SK-N-SH (cell line): ENCODE results near the gene METTL9. TPM values are rescaled to one million over a fixed set of nuclear protein-coding genes. Genes with fewer than 3 reads are reported as not detected.
"Not testable (repeated sequence)": the region's sequence is repeated elsewhere in the genome, so short reads cannot be mapped to it uniquely, and the experiment has no call there.

Source experiments
- CTCF ChIA-PET: fragments of 300-600, 350-600 bp; formaldehyde crosslinking; extraction: SDS; loops from one replicate; lab custom pipeline; 2021; lab: Yijun Ruan, JAX
- POLR2A ChIA-PET: fragments of 350-600 bp; sonication (Branson Sonifier 250); formaldehyde crosslinking; extraction: SDS; loops from one replicate; lab custom pipeline; 2020; ENCODE audit warnings: antibody characterized with exemption, inconsistent platforms; lab: Yijun Ruan, JAX
- DNase-seq: peaks from one replicate; pipeline ENCODE4 v3.0.0; 2012
- H2AFZ ChIP-seq: fragments of 200-600 bp; sonication (generic); 2 replicates; pipeline ENCODE4 v1.8.1; 2016; ENCODE audit warnings: antibody characterized with exemption, mild to moderate bottlenecking, low read depth
- H3F3A ChIP-seq: fragments of 200-600 bp; sonication (generic); replicated peaks from 2 replicates; pipeline ENCODE3; 2016; ENCODE audit warnings: antibody characterized with exemption, mild to moderate bottlenecking; ENCODE audit not compliant: insufficient read depth
- H3K27ac ChIP-seq, 2 experiments: fragments of 200-500 bp in 1 of 2; fragments of 200-600 bp in 1 of 2; sonication (Bioruptor generic) in 1 of 2; sonication (generic), shearing (Covaris generic) in 1 of 2; 2 replicates each; pipeline versions ENCODE4 v1.5.1 to v1.6.1; 2014 to 2016; ENCODE audit warnings: low read depth in 2 of 2, inconsistent platforms in 1 of 2, low read length in 1 of 2, mild to moderate bottlenecking in 1 of 2, mixed read lengths in 1 of 2
- H3K27me3 ChIP-seq: fragments of 200-600 bp; sonication (generic), shearing (Covaris generic); 2 replicates; pipeline ENCODE4 v1.6.1; 2016; ENCODE audit warnings: mixed run types; ENCODE audit not compliant: insufficient read depth
- H3K36me3 ChIP-seq, 2 experiments: fragments of 200-500 bp in 1 of 2; fragments of 200-600 bp in 1 of 2; sonication (Bioruptor generic) in 1 of 2; sonication (generic) in 1 of 2; replicated peaks in 1 of 2; 2 replicates each; pipeline versions ENCODE3 to v1.5.1; 2014 to 2016; ENCODE audit warnings: low read length in 1 of 2, mild to moderate bottlenecking in 1 of 2; ENCODE audit not compliant: insufficient read depth in 2 of 2, control insufficient read depth in 1 of 2
- H3K4me1 ChIP-seq, 2 experiments: fragments of 200-500 bp in 1 of 2; fragments of 200-600 bp in 1 of 2; sonication (Bioruptor generic) in 1 of 2; sonication (generic), shearing (Covaris generic) in 1 of 2; 2 replicates each; pipeline versions ENCODE4 v1.5.1 to v1.6.1; 2014 to 2016; ENCODE audit warnings: low read depth in 1 of 2, low read length in 1 of 2, mixed run types in 1 of 2; ENCODE audit not compliant: insufficient read depth in 2 of 2, control insufficient read depth in 1 of 2
- H3K4me2 ChIP-seq: fragments of 200-600 bp; sonication (generic), shearing (Covaris generic); 2 replicates; pipeline ENCODE4 v1.6.1; 2017; ENCODE audit warnings: mixed run types
- H3K4me3 ChIP-seq, 2 experiments: fragments of 200-500 bp in 1 of 2; fragments of 200-600 bp in 1 of 2; sonication (Bioruptor generic) in 1 of 2; sonication (generic), shearing (Covaris generic) in 1 of 2; 2 replicates each; pipeline versions ENCODE4 v1.5.1 to v1.8.1; 2014 to 2016; ENCODE audit warnings: low read depth in 2 of 2, inconsistent platforms in 1 of 2, low read length in 1 of 2, mild to moderate bottlenecking in 1 of 2, mixed read lengths in 1 of 2, moderate library complexity in 1 of 2
- H3K79me2 ChIP-seq: fragments of 200-600 bp; sonication (generic); 2 replicates; pipeline ENCODE4 v1.8.1; 2017; ENCODE audit warnings: mild to moderate bottlenecking; ENCODE audit not compliant: insufficient read depth
- H3K9ac ChIP-seq: fragments of 200-600 bp; sonication (generic); 2 replicates; pipeline ENCODE4 v1.6.1; 2017; ENCODE audit warnings: mixed run types
- H3K9me2 ChIP-seq: fragments of 200-600 bp; sonication (generic); 2 replicates; pipeline ENCODE4 v1.6.1; 2017; ENCODE audit warnings: mixed run types
- H3K9me3 ChIP-seq: fragments of 200-600 bp; sonication (generic); 2 replicates; pipeline ENCODE4 v1.6.1; 2017; ENCODE audit warnings: mixed run types, mild to moderate bottlenecking, moderate library complexity
- H4K20me1 ChIP-seq: fragments of 200-600 bp; sonication (generic); 2 replicates; pipeline ENCODE4 v1.6.1; 2017; ENCODE audit warnings: mild to moderate bottlenecking, mixed run types; ENCODE audit not compliant: insufficient read depth
- CTCF ChIP-seq: fragments of 200-600 bp; sonication (generic); IDR thresholded peaks from 2 replicates; pipeline ENCODE4 v1.6.1; 2017; ENCODE audit warnings: antibody characterized with exemption, mild to moderate bottlenecking, moderate library complexity
- ELF1 ChIP-seq: IDR thresholded peaks from 2 replicates; pipeline ENCODE4 v1.4.0; 2012
- GABPA ChIP-seq: IDR thresholded peaks from 2 replicates; pipeline ENCODE4 v1.4.0; 2012; ENCODE audit warnings: low read depth, mild to moderate bottlenecking
- JUND ChIP-seq: IDR thresholded peaks from 2 replicates; pipeline ENCODE4 v1.4.0; 2012
- RCOR1 ChIP-seq: fragments of 150-350 bp; IDR thresholded peaks from 2 replicates; pipeline ENCODE4 v1.6.1; 2017; ENCODE audit warnings: antibody characterized with exemption, low read length
- TCF12 ChIP-seq: IDR thresholded peaks from 2 replicates; pipeline ENCODE4 v1.4.0; 2012
- USF1 ChIP-seq: IDR thresholded peaks from 2 replicates; pipeline ENCODE4 v1.4.0; 2012; ENCODE audit warnings: low read depth, borderline replicate concordance
- ZBTB33 ChIP-seq: IDR thresholded peaks from 2 replicates; pipeline ENCODE4 v1.4.0; 2012; ENCODE audit warnings: low read depth, borderline replicate concordance
- WGBS: methylation state at CpG from one replicate; pipeline ENCODE4 v1.1.6; 2017; ENCODE audit warnings: low lambda C conversion rate; 5-methylcytosine and 5-hydroxymethylcytosine counted together
- polyA plus RNA-seq, 3 experiments: library from polyadenylated mRNA; depleted of rRNA; stranded (reverse); fragments of >200 nt; gene quantifications; 2 replicates each; pipeline ENCODE4 v1.2.3, GENCODE V29; 2012

METTL9 gene
- polyA plus RNA-seq, 1 of the 3 experiments (the other 2 are of a cell fraction) = 70.7 TPM

GRCh38 chr16:21578311-21578710 lies 21.1 kb upstream of the METTL9 start:
- H3F3A ChIP-seq, H3K4me3 ChIP-seq, H3K36me3 ChIP-seq, H3K9me3 ChIP-seq, H3K9ac ChIP-seq, H3K79me2 ChIP-seq, H4K20me1 ChIP-seq, H3K9me2 ChIP-seq, CTCF ChIA-PET, H3K27ac ChIP-seq, H2AFZ ChIP-seq, H3K4me2 ChIP-seq, DNase-seq, POLR2A ChIA-PET, H3K4me1 ChIP-seq: not testable (repeated sequence)
- 63% methylated on average over 5 of the region's 5 CpGs for WGBS
- H3K27me3 ChIP-seq = peaks cover 13% of the 10 kb centered on the region; the same call in 1 of the 2 replicates

- not testable (repeated sequence) for H3K9me3 ChIP-seq, H4K20me1 ChIP-seq, H3K4me3 ChIP-seq, H3F3A ChIP-seq, DNase-seq, H3K4me2 ChIP-seq, H3K36me3 ChIP-seq, H3K4me1 ChIP-seq, H3K9ac ChIP-seq, H3K27ac ChIP-seq, H2AFZ ChIP-seq, H3K79me2 ChIP-seq, H3K9me2 ChIP-seq
- ChIA-PET POLR2A (interaction anchor here (0.8 kb wide), 1 partner anchor 1116 kb away, joined by 3 read pairs; no protein-coding TSS in a partner anchor), CTCF (interaction anchor here (0.8 to 5.3 kb wide), 3 partner anchors 61 to 128 kb away, joined by 4 to 90 read pairs (median 5); no protein-coding TSS in a partner anchor)
- WGBS = 60% methylated on average over 6 of the region's 6 CpGs
- peaks cover 13% of the 10 kb centered on the region; the same call in 1 of the 2 replicates for H3K27me3 ChIP-seq
Observed at GRCh38 chr16:21580131-21580530, 19.2 kb upstream of the METTL9 start.

GRCh38 chr16:21580807-21581206 lies 18.6 kb upstream of the METTL9 start:
- no peak overlapping the region for H3K4me2 ChIP-seq
- H4K20me1 ChIP-seq = no peaks in the 10 kb centered on the region
- 39% methylated on average over 2 of the region's 2 CpGs for WGBS
- H3K9me3 ChIP-seq = no peaks in the 10 kb centered on the region
- ChIA-PET POLR2A (no interaction called here), CTCF (interaction anchor here (1.5 to 5.3 kb wide), 2 partner anchors 60 to 128 kb away, joined by 5 to 90 read pairs; no protein-coding TSS in a partner anchor)
- H3K4me1 ChIP-seq = no peaks in the 10 kb centered on the region
- H2AFZ ChIP-seq = no peak overlapping the region
- no peak overlapping the region for H3K4me3 ChIP-seq
- H3K9ac ChIP-seq = no peak overlapping the region
- no peak overlapping the region for H3K27ac ChIP-seq
- H3K9me2 ChIP-seq = no peaks in the 10 kb centered on the region
- H3F3A ChIP-seq = no peaks in the 10 kb centered on the region
- TF ChIP-seq USF1 (no peak), TCF12 (no peak), ELF1 (no peak), ZBTB33 (no peak), JUND (no peak), GABPA (no peak), CTCF (no peak), RCOR1 (no peak)
- DNase-seq = no peak
- H3K27me3 ChIP-seq = peaks cover 13% of the 10 kb centered on the region; the same call in 1 of the 2 replicates
- no peaks in the 10 kb centered on the region for H3K79me2 ChIP-seq
- no peaks in the 10 kb centered on the region for H3K36me3 ChIP-seq
